K562 (cell line): ENCODE data around the gene LMBRD1. TPM values are rescaled to one million over a fixed set of nuclear protein-coding genes. Genes with fewer than 3 reads are reported as not detected.

Source experiments
- ARNT ChIP-seq, 2 experiments: fragments of 450-650 bp; IDR thresholded peaks; 2 replicates each; pipeline ENCODE4 v1.6.1; 2016; ENCODE audit warnings: mild to moderate bottlenecking in 1 of 2
- DPF2 ChIP-seq: fragments of 450-650 bp; IDR thresholded peaks from 2 replicates; pipeline ENCODE4 v1.6.1; 2016
- GABPB1 ChIP-seq: sonication (generic); formaldehyde crosslinking; IDR thresholded peaks from 2 replicates; pipeline ENCODE4 v1.8.0; 2022; ENCODE audit warnings: mild to moderate bottlenecking, missing genetic modification reagents
- HDAC1 ChIP-seq, 2 experiments: fragments of 450-650 bp; IDR thresholded peaks; 2 replicates each; pipeline ENCODE4 v1.6.1; 2016 to 2017; ENCODE audit warnings: inconsistent platforms in 1 of 2, mild to moderate bottlenecking in 1 of 2, moderate library complexity in 1 of 2
- MTA2 ChIP-seq: fragments of 450-650 bp; IDR thresholded peaks from 2 replicates; pipeline ENCODE4 v1.6.1; 2016; ENCODE audit warnings: low read depth
- POLR2AphosphoS5 ChIP-seq: IDR thresholded peaks from 2 replicates; pipeline ENCODE4 v1.6.1; 2011; ENCODE audit warnings: mild to moderate bottlenecking, low read depth, low read length, moderate library complexity; ENCODE audit not compliant: control insufficient read depth, insufficient read depth
- RBM25 ChIP-seq: fragments of 200-400 bp; formaldehyde crosslinking; IDR thresholded peaks from 2 replicates; pipeline ENCODE4 v1.6.1; 2018; ENCODE audit warnings: low read length, low read depth, moderate library complexity; ENCODE audit not compliant: severe bottlenecking
- SRF ChIP-seq, 2 experiments: fragments of 250-450, 450-650 bp in 1 of 2; sonication (Bioruptor Pico) in 1 of 2; sonication (generic) in 1 of 2; formaldehyde crosslinking; IDR thresholded peaks; 2 replicates each; pipeline versions ENCODE4 v1.5.0 to v1.5.1; 2020 to 2022; ENCODE audit warnings: mild to moderate bottlenecking in 1 of 2, missing genetic modification reagents in 1 of 2
- TAF15 ChIP-seq: fragments of 200-400 bp; formaldehyde crosslinking; IDR thresholded peaks from 2 replicates; pipeline ENCODE4 v1.6.1; 2017; ENCODE audit warnings: mild to moderate bottlenecking, low read depth, low read length, moderate library complexity
- ZBTB1 ChIP-seq: sonication (generic); formaldehyde crosslinking; IDR thresholded peaks from 2 replicates; pipeline ENCODE4 v1.8.1; 2023; ENCODE audit warnings: missing genetic modification reagents, low read depth, mild to moderate bottlenecking, borderline replicate concordance
- ZNF384 ChIP-seq: IDR thresholded peaks from 2 replicates; pipeline ENCODE4 v1.6.1; 2012; ENCODE audit warnings: low read depth, low read length, improper control_type of control experiment
- ZNF551 ChIP-seq: fragments of 250-450 bp; sonication (Bioruptor Pico); IDR thresholded peaks from 2 replicates; pipeline ENCODE4 v1.5.0; 2021; ENCODE audit warnings: mild to moderate bottlenecking, moderate library complexity
- ZNF77 ChIP-seq: fragments of 250-450 bp; sonication (Bioruptor Pico); IDR thresholded peaks from 2 replicates; pipeline ENCODE4 v1.5.0; 2020
- ZNF778 ChIP-seq: fragments of 450-650 bp; formaldehyde crosslinking; IDR thresholded peaks from 2 replicates; pipeline ENCODE4 v1.4.0; 2020; ENCODE audit warnings: mild to moderate bottlenecking, moderate library complexity
- polyA plus RNA-seq, 8 experiments: library from polyadenylated mRNA; depleted of rRNA in 4 of 8; stranded (reverse) in 5 of 8; unstranded in 3 of 8; fragments of >200 nt; fragmentation: Nextera tagmentation in 2 of 8; fragmentation: Illumina TruSeq in 1 of 8; extraction: Ambion mirVana in 2 of 8; extraction: Trizol in 1 of 8; gene quantifications; 2 replicates each; pipeline versions ENCODE4 v1.2.1 to v1.2.3, GENCODE V29; 2011 to 2014; ENCODE audit warnings: inconsistent platforms in 1 of 8, missing spikeins in 1 of 8
- total RNA-seq, 7 experiments: library from RNA; depleted of rRNA in 6 of 7; stranded (reverse); fragments of >200 nt in 6 of 7; fragmentation: Illumina TruSeq in 2 of 7; extraction: Trizol in 2 of 7; gene quantifications; 2 replicates each; pipeline versions ENCODE4 v1.2.1 to v1.2.3, GENCODE V29; 2011 to 2021; ENCODE audit warnings: low replicate concordance in 1 of 7
- TF ChIP-seq, protein P1 (sequence below), 3 experiments: IDR thresholded peaks in 2 of 3; conservative IDR thresholded peaks in 1 of 3; 2 replicates each; pipeline ENCODE4 v1.5.1; 2011 to 2012; ENCODE audit warnings: low read length in 3 of 3, mild to moderate bottlenecking in 3 of 3, control low read depth in 2 of 3, improper control_type of control experiment in 1 of 3, inconsistent platforms in 1 of 3, low read depth in 1 of 3, mixed read lengths in 1 of 3, moderate library complexity in 1 of 3; ENCODE audit not compliant: insufficient read depth in 2 of 3
- TF ChIP-seq, protein P2 (sequence below): fragments of 250-450 bp; sonication (Bioruptor Pico); IDR thresholded peaks from 2 replicates; pipeline ENCODE4 v1.5.1; 2021; ENCODE audit warnings: mild to moderate bottlenecking
- TF ChIP-seq, protein P3 (sequence below): fragments of 450-650 bp; conservative IDR thresholded peaks from 2 replicates; pipeline ENCODE4 v1.6.1; 2016; ENCODE audit warnings: missing genetic modification characterization, low read depth, mild to moderate bottlenecking, control low read depth, missing compliant biosample characterization
- TF ChIP-seq, protein P4 (sequence below), 2 experiments: fragments of 450-650 bp in 1 of 2; sonication (generic) in 1 of 2; formaldehyde crosslinking in 1 of 2; IDR thresholded peaks in 1 of 2; conservative IDR thresholded peaks in 1 of 2; 2 replicates each; pipeline versions ENCODE4 v1.6.1 to v1.8.1; 2016 to 2023; ENCODE audit warnings: mild to moderate bottlenecking in 2 of 2, moderate library complexity in 2 of 2, inconsistent platforms in 1 of 2, missing genetic modification reagents in 1 of 2

The LMBRD1 gene
- total and polyA plus RNA-seq, 9 of the 15 experiments (the other 6 are each of a cell fraction or from before 2014, with no cell fraction given), result 14.0 to 85.2 (median 26.5) TPM

DNA sequence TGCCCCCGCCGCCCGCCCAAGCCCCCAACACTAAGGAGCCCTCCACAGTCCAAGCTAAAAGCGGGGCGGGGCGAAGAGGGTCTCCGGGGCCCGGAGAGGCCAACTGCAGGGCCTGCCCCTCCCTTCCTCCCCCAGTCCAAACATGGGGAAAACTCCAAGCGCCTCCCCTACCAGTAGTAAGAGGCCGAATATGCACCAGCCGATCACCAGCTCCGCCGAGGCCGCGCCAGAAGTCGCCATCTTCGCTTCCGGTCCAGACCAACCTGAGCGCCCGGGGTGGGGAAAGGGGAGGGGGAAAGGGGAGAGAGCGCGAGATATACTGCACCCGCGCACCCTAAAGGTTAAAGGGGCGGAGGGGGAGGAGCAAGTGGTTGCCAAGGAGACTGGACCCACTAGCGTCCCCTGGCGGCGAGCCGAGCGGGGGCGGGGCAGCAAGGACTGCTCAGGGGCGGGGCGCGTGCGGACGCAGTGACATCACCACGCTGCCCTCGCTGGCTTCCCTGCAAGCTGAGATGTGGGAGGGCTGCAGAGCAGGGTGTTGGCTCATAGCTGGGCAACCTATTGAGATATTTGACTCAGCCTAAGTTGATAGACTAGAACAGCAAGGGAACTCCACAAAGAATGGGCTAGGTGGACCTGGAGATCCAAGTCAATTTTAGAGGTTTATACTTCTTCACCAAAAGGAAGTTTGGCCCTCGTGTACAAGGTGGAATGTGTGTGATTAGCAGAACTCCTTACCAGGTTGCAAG lies at the start of gene LMBRD1 (continued):
- TF ChIP-seq HDAC1 (IDR thresholded peaks at IDR 0.05), result no peak
- peak; percentile 52; the same call in 1 of the 2 replicates for TF ChIP-seq DPF2
- no peak for TF ChIP-seq RBM25
- TF ChIP-seq ARNT (IDR thresholded peaks at IDR 0.05), result no peak
- TF ChIP-seq ZNF77 (CRISPR knock-in tag), result no peak
- TF ChIP-seq TAF15, result no peak
- no peak for TF ChIP-seq ZNF384
- TF ChIP-seq, protein P1, sequence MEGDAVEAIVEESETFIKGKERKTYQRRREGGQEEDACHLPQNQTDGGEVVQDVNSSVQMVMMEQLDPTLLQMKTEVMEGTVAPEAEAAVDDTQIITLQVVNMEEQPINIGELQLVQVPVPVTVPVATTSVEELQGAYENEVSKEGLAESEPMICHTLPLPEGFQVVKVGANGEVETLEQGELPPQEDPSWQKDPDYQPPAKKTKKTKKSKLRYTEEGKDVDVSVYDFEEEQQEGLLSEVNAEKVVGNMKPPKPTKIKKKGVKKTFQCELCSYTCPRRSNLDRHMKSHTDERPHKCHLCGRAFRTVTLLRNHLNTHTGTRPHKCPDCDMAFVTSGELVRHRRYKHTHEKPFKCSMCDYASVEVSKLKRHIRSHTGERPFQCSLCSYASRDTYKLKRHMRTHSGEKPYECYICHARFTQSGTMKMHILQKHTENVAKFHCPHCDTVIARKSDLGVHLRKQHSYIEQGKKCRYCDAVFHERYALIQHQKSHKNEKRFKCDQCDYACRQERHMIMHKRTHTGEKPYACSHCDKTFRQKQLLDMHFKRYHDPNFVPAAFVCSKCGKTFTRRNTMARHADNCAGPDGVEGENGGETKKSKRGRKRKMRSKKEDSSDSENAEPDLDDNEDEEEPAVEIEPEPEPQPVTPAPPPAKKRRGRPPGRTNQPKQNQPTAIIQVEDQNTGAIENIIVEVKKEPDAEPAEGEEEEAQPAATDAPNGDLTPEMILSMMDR (IDR thresholded peaks at IDR 0.05 in 2 of 3, conservative IDR thresholded peaks at IDR 0.05 in 1 of 3; ENCODE audit: insufficient read depth in 2 of 3, low read depth in 1 of 3, low read length in 3 of 3), result peak; percentile 80 to 97 (median 86)
- no peak for TF ChIP-seq MTA2
- TF ChIP-seq ZNF778 (CRISPR knock-in tag), result no peak
- TF ChIP-seq, protein P2, sequence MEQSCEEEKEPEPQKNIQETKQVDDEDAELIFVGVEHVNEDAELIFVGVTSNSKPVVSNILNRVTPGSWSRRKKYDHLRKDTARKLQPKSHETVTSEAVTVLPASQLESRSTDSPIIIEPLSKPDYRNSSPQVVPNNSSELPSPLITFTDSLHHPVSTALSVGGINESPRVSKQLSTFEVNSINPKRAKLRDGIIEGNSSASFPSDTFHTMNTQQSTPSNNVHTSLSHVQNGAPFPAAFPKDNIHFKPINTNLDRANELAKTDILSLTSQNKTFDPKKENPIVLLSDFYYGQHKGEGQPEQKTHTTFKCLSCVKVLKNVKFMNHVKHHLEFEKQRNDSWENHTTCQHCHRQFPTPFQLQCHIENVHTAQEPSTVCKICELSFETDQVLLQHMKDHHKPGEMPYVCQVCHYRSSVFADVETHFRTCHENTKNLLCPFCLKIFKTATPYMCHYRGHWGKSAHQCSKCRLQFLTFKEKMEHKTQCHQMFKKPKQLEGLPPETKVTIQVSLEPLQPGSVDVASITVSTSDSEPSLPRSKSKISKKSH, result no peak
- TF ChIP-seq POLR2AphosphoS5, result peak; percentile 86
- TF ChIP-seq GABPB1, result no peak; the same call in none of the 2 replicates
- TF ChIP-seq ZNF551 (CRISPR knock-in tag), result no peak
- TF ChIP-seq, protein P3, sequence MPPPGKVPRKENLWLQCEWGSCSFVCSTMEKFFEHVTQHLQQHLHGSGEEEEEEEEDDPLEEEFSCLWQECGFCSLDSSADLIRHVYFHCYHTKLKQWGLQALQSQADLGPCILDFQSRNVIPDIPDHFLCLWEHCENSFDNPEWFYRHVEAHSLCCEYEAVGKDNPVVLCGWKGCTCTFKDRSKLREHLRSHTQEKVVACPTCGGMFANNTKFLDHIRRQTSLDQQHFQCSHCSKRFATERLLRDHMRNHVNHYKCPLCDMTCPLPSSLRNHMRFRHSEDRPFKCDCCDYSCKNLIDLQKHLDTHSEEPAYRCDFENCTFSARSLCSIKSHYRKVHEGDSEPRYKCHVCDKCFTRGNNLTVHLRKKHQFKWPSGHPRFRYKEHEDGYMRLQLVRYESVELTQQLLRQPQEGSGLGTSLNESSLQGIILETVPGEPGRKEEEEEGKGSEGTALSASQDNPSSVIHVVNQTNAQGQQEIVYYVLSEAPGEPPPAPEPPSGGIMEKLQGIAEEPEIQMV (tag), result 0 out of 2 replicates have a peak, but pooled peaks have one; percentile 11
- peak in 1 of 2 experiments; percentile 51; a peak in 1 of 4 replicates for TF ChIP-seq SRF (CRISPR knock-in tag; IDR thresholded peaks at IDR 0.05)
- TF ChIP-seq ZBTB1 (CRISPR knock-in tag), result no peak
- TF ChIP-seq, protein P4, sequence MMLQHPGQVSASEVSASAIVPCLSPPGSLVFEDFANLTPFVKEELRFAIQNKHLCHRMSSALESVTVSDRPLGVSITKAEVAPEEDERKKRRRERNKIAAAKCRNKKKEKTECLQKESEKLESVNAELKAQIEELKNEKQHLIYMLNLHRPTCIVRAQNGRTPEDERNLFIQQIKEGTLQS (IDR thresholded peaks at IDR 0.05), result peak; percentile 82
- TF ChIP-seq, protein P4 (CRISPR knock-in tag; conservative IDR thresholded peaks at IDR 0.05), result no peak
